OCI-LY1 (cell line): ENCODE measurements around the gene HDAC9.

ENCODE experiments used
- CTCF ChIP-seq: fragments of 200-600 bp; sonication (generic), shearing (Covaris generic); IDR thresholded peaks from 2 replicates; pipeline ENCODE4 v1.5.1; 2017; ENCODE audit warnings: mild to moderate bottlenecking, antibody characterized with exemption, low read length, moderate library complexity, mixed read lengths
- EZH2 ChIP-seq: fragments of 200-600 bp; sonication (generic), shearing (Covaris generic); IDR thresholded peaks from 2 replicates; pipeline ENCODE4 v1.8.0; 2017; ENCODE audit warnings: borderline replicate concordance, mixed run types, mild to moderate bottlenecking, antibody characterized with exemption, low read length, moderate library complexity, mixed read lengths

- TF ChIP-seq EZH2 (no peak), CTCF (no peak)
Measured at GRCh38 chr7:18978108-18978495, 482.6 kb downstream of the HDAC9 start.
